Common myeloid progenitor, CD34-positive (primary cell): ENCODE measurements around the gene SIGLEC6.

Source experiments
- CTCF ChIA-PET: fragments of 350-600 bp; sonication (Branson Sonifier 250); formaldehyde crosslinking; loops from one replicate; lab custom pipeline; 2021; ENCODE audit warnings: antibody characterized with exemption; lab: Charles Lee
- POLR2A ChIA-PET: fragments of 350-600 bp; sonication (Branson Sonifier 250); formaldehyde crosslinking; loops from one replicate; lab custom pipeline; 2021; ENCODE audit warnings: antibody characterized with exemption; lab: Charles Lee
- DNase-seq, 3 donors: peaks; one replicate each; pipeline versions ENCODE4 v3.0.0 to v3.0.0-alpha.2; 2013
- H3K27ac ChIP-seq, 2 experiments: 1 replicate in 1 of 2; 2 replicates in 1 of 2; pipeline ENCODE4 v1.7.0; 2013; ENCODE audit warnings: inconsistent platforms in 2 of 2, low read length in 2 of 2, mild to moderate bottlenecking in 2 of 2, low read depth in 1 of 2, moderate library complexity in 1 of 2; ENCODE audit not compliant: severe bottlenecking in 2 of 2, insufficient read depth in 1 of 2, poor library complexity in 1 of 2
- H3K27me3 ChIP-seq, 5 experiments: replicated peaks in 2 of 5; 1 replicate in 3 of 5; 2 replicates in 2 of 5; pipeline versions ENCODE4 v1.6.1 to v1.7.0; 2013; ENCODE audit warnings: low read length in 4 of 5, mild to moderate bottlenecking in 2 of 5, moderate library complexity in 2 of 5, inconsistent platforms in 1 of 5; ENCODE audit not compliant: insufficient read depth in 5 of 5, control insufficient read depth in 4 of 5
- H3K36me3 ChIP-seq, 4 experiments: 1 replicate in 2 of 4; 2 replicates in 2 of 4; pipeline versions ENCODE4 v1.6.1 to v1.7.0; 2013; ENCODE audit warnings: low read length in 3 of 4, control low read depth in 1 of 4, mild to moderate bottlenecking in 1 of 4; ENCODE audit not compliant: control insufficient read depth in 4 of 4, insufficient read depth in 4 of 4
- H3K4me1 ChIP-seq, 4 experiments: 1 replicate in 3 of 4; 2 replicates in 1 of 4; pipeline versions ENCODE4 v1.6.1 to v1.7.1; 2013; ENCODE audit warnings: low read length in 3 of 4, mild to moderate bottlenecking in 3 of 4, control low read depth in 1 of 4, inconsistent platforms in 1 of 4, moderate library complexity in 1 of 4; ENCODE audit not compliant: control insufficient read depth in 4 of 4, insufficient read depth in 4 of 4; ENCODE audit errors: control extremely low read depth in 1 of 4
- H3K4me3 ChIP-seq, 7 experiments: 1 replicate in 4 of 7; 2 replicates in 3 of 7; pipeline versions ENCODE4 v1.5.1 to v1.7.0; 2013; ENCODE audit warnings: mild to moderate bottlenecking in 7 of 7, low read length in 6 of 7, moderate library complexity in 6 of 7, inconsistent platforms in 2 of 7, low read depth in 2 of 7, control low read depth in 1 of 7; ENCODE audit not compliant: insufficient read depth in 4 of 7, control insufficient read depth in 1 of 7; ENCODE audit errors: extremely low read depth in 1 of 7
- H3K9me3 ChIP-seq, 5 experiments: 1 replicate in 4 of 5; 2 replicates in 1 of 5; pipeline versions ENCODE4 v1.6.1 to v1.7.1; 2013; ENCODE audit warnings: low read length in 4 of 5, mild to moderate bottlenecking in 2 of 5, inconsistent platforms in 1 of 5, low read depth in 1 of 5, moderate library complexity in 1 of 5; ENCODE audit not compliant: control insufficient read depth in 4 of 5, insufficient read depth in 2 of 5; ENCODE audit errors: control extremely low read depth in 1 of 5
- WGBS: methylation state at CpG from one replicate; pipeline ENCODE4 v1.1.5; 2013; ENCODE audit not compliant: insufficient coverage; 5-methylcytosine and 5-hydroxymethylcytosine counted together

The SIGLEC6 gene

GRCh38 chr19:51530616-51531015, 854 bp downstream of the SIGLEC6 start:
- ChIA-PET CTCF (interaction anchor here (1.0 to 1.3 kb wide), 2 partner anchors 8 to 15 kb away, joined by 3 to 5 read pairs; no protein-coding TSS in a partner anchor), POLR2A (interaction anchor here (1.0 kb wide), 1 partner anchor 17 kb away, joined by 3 read pairs; no protein-coding TSS in a partner anchor)
- DNase-seq = no peak
- Histone ChIP-seq H3K27ac (no peak overlapping the region), H3K27me3 (peaks cover 0 to 3% (median 0%) of the 10 kb centered on the region in 5 experiments), H3K36me3 (no peaks in the 10 kb centered on the region), H3K4me1 (peaks cover 0 to 35% (median 17%) of the 10 kb centered on the region in 4 experiments), H3K9me3 (no peaks in the 10 kb centered on the region), H3K4me3 (peak overlapping the region in 1 of 7 experiments; percentile 52)
- WGBS = 96% methylated on average over 7 of the region's 8 CpGs

GRCh38 chr19:51529301-51529700, 2.2 kb downstream of the SIGLEC6 start:
- no peak overlapping the region for H3K4me3 ChIP-seq

DNA sequence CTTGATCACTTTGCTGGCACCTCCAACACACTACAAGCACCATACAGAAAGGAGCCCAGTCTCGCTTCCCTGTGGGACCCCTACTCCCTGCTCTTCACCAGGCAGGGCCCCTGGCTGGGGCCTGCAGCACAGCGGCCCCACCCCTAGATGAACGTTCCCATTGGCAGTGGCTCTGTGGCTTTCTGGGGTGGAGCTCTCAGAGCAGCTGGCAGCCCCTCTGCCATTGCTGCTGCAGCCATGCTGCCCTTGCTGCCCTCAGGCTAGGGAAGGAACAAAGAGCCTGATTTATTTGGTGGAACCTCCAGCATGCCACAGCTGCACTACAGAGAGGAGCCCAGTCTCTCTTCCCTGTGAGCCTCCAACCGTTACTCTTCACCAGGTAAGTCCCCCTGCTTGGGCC, 5.8 kb downstream of the SIGLEC6 start:
- H3K9me3 ChIP-seq = no peaks in the 10 kb centered on the region
- POLR2A ChIA-PET = no interaction called here
- H3K36me3 ChIP-seq = no peaks in the 10 kb centered on the region
- peaks cover 0 to 21% (median 9%) of the 10 kb centered on the region in 4 experiments for H3K4me1 ChIP-seq
- H3K4me3 ChIP-seq = no peak overlapping the region
- H3K27me3 ChIP-seq = peaks cover 0 to 3% (median 0%) of the 10 kb centered on the region in 5 experiments
- no peak for DNase-seq
- 64% methylated on average over 3 of the region's 4 CpGs for WGBS
- no peak overlapping the region for H3K27ac ChIP-seq
- CTCF ChIA-PET = interaction anchor here (1.5 to 2.2 kb wide), 2 partner anchors 10 to 53 kb away, joined by 3 to 9 read pairs; no protein-coding TSS in a partner anchor

More at GRCh38 chr19:51529301-51529700, 2.2 kb downstream of the SIGLEC6 start:
- H3K27ac ChIP-seq = no peak overlapping the region
- 100% methylated on average over 1 of the region's 2 CpGs for WGBS
- no peak for DNase-seq
- H3K4me1 ChIP-seq = peaks cover 0 to 37% (median 17%) of the 10 kb centered on the region in 4 experiments
- H3K27me3 ChIP-seq = peaks cover 0 to 3% (median 0%) of the 10 kb centered on the region in 5 experiments
- H3K36me3 ChIP-seq = no peaks in the 10 kb centered on the region
- no peaks in the 10 kb centered on the region for H3K9me3 ChIP-seq
- ChIA-PET POLR2A (no interaction called here), CTCF (interaction anchor here (1.4 kb wide), 1 partner anchor 14 kb away, joined by 6 read pairs; no protein-coding TSS in a partner anchor)

DNA sequence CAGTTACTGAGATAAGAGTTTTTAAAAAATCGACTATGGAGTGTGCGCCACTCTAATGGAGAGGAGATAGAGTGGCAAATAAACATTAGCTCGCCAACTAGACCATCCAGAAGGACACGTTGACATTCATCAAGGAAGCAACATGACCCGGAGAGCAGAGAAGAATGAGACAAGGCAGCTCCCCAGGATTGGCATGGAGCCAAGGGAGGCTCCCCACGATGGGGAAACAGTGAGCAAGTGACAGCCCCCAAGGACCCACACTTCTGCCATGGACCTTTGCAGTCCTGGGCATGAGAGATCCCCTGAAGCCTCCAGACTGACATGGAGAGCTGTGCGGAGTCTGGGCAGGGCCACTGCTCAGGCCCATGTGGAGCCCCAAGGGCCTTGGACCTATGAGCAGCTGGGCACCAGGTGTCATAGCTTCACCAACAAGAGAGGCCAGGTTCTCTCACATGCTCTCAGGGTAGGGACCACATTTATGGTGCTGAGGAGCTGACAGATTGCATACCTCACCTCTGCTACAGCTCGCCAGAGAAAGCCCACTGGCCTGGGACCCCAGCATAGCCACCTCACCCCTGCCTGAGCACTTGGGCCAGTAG, 6.7 kb downstream of the SIGLEC6 start:
- ChIA-PET CTCF (interaction anchor here (0.8 to 2.2 kb wide), 3 partner anchors 9 to 51 kb away, joined by 5 to 9 read pairs (median 7); no protein-coding TSS in a partner anchor), POLR2A (no interaction called here)
- WGBS = 82% methylated on average over 6 of the region's 8 CpGs

DNA sequence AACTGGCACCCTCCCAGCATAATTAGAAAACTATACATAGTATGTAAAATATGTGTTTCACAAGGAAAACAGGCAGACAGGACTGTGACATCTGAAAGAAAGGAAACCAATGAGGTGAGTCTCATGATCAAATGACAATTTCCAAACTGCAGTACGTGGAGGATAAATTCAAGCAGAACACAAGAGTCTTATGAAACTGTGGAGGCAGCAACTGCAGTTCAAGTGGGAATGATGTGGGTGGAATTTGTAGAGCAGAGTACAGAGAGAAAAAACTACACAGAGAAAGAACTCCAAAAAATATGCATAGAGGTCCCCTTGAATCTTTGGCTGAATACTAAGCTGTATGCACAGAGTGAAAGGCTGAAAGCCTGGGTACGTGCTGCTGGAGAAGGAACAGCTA, 9.7 kb downstream of the SIGLEC6 start:
- Histone ChIP-seq H3K4me1 (peaks cover 0 to 17% (median 13%) of the 10 kb centered on the region in 4 experiments), H3K27me3 (no peaks in the 10 kb centered on the region), H3K9me3 (peaks cover 0 to 8% (median 3%) of the 10 kb centered on the region in 5 experiments), H3K36me3 (no peaks in the 10 kb centered on the region), H3K27ac (no peak overlapping the region), H3K4me3 (no peak overlapping the region)
- DNase-seq = no peak
- ChIA-PET CTCF (interaction anchor here (1.2 to 1.8 kb wide), 2 partner anchors 10 to 126 kb away, joined by 3 to 5 read pairs; partner anchors contain the start of gene SIGLEC6), POLR2A (no interaction called here)
- WGBS = 88% methylated on average over 1 of the region's 2 CpGs

More for the DNA sequence above, 6.7 kb downstream of the SIGLEC6 start:
- H3K9me3 ChIP-seq = no peaks in the 10 kb centered on the region
- no peak overlapping the region for H3K27ac ChIP-seq
- no peaks in the 10 kb centered on the region for H3K36me3 ChIP-seq
- H3K4me3 ChIP-seq = no peak overlapping the region
- peaks cover 0 to 3% (median 0%) of the 10 kb centered on the region in 5 experiments for H3K27me3 ChIP-seq
- no peak for DNase-seq
- H3K4me1 ChIP-seq = peaks cover 0 to 17% (median 13%) of the 10 kb centered on the region in 4 experiments

DNA sequence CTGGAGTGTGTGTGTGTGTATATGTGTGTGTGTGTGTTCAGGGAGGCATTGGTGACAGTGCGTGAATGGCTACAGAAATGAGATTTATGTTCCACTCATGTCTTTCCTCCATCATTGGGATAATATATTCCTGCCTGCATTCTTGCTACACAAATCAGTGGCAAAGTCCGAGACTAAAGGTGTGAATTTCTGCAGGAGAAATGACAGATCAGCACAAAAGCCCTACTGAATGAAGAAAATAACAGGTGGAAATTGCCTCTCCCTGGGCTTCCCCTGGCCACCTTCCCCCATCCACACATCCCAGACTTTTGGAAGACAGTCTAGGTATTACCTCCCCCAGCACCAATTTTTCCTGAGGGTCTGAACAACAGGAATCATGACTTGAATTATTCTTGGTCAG, 10.1 kb downstream of the SIGLEC6 start:
- peaks cover 0 to 8% (median 3%) of the 10 kb centered on the region in 5 experiments for H3K9me3 ChIP-seq
- no peaks in the 10 kb centered on the region for H3K36me3 ChIP-seq
- H3K27ac ChIP-seq = no peak overlapping the region
- POLR2A ChIA-PET = no interaction called here
- H3K27me3 ChIP-seq = no peaks in the 10 kb centered on the region
- CTCF ChIA-PET = interaction anchor here (1.8 kb wide), 1 partner anchor 10 kb away, joined by 5 read pairs; the partner anchor contains the start of gene SIGLEC6
- WGBS = 100% methylated on average over 1 of the region's 2 CpGs
- no peak for DNase-seq
- H3K4me1 ChIP-seq = peaks cover 0 to 17% (median 13%) of the 10 kb centered on the region in 4 experiments
- no peak overlapping the region for H3K4me3 ChIP-seq

DNA sequence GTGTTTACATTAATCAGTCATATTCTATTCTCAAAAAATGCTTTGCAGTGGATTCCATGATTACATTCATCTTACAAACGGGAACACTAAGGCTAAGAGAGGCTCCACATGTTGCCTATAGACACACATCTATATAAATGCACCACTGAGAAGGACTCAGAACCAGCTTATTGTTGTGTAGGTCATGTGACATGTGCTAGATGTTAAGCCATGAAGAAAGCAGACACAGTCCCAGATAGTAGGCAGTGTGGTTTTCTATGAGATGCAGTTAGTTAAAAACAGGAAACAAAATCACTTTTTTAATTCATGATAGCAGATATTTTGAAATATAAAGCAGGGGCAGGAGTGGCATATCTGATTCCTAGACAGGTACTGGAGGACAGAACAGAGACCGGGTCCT, 10.7 kb downstream of the SIGLEC6 start:
- CTCF ChIA-PET = no interaction called here
- peak in 2 of 3 donors; percentile 59 to 61 for DNase-seq
- no peak overlapping the region for H3K27ac ChIP-seq
- peaks cover 0 to 8% (median 3%) of the 10 kb centered on the region in 5 experiments for H3K9me3 ChIP-seq
- no peak overlapping the region for H3K4me3 ChIP-seq
- POLR2A ChIA-PET = no interaction called here
- H3K4me1 ChIP-seq = peaks cover 0 to 15% (median 10%) of the 10 kb centered on the region in 4 experiments
- WGBS = 22% methylated on average over 1 of the region's 2 CpGs
- H3K27me3 ChIP-seq = no peaks in the 10 kb centered on the region
- H3K36me3 ChIP-seq = no peaks in the 10 kb centered on the region
